AG20443 (cell line): ENCODE results near the gene OLA1.

Experiments used
- DNase-seq: peaks from one replicate; pipeline ENCODE4 v3.0.0; 2012; ENCODE audit warnings: low spot score, mixed read lengths

OLA1 gene

GRCh38 chr2:174180165-174180724 is 68.1 kb downstream of the OLA1 start:
- DNase-seq = no peak

- DNase-seq = no peak
Observed at GRCh38 chr2:174177316-174177890, 70.9 kb downstream of the OLA1 start.

- DNase-seq = no peak
Observed at GRCh38 chr2:174176898-174177297, 71.4 kb downstream of the OLA1 start.

- DNase-seq = no peak
Observed at GRCh38 chr2:174174741-174175140, 73.6 kb downstream of the OLA1 start.

GRCh38 chr2:174172802-174173355 is 75.5 kb downstream of the OLA1 start:
- no peak for DNase-seq

- DNase-seq = no peak
Observed at GRCh38 chr2:174171686-174172445, 76.5 kb downstream of the OLA1 start.

- no peak for DNase-seq
Observed at GRCh38 chr2:174169372-174169771, 79.0 kb downstream of the OLA1 start.

- DNase-seq = no peak
Observed at GRCh38 chr2:174166261-174166660, 82.1 kb downstream of the OLA1 start.

- DNase-seq = no peak
Observed at GRCh38 chr2:174161490-174161889, 86.8 kb downstream of the OLA1 start.

GRCh38 chr2:174158003-174158402 is 90.3 kb downstream of the OLA1 start:
- DNase-seq = peak; percentile 23

- no peak for DNase-seq
Observed at GRCh38 chr2:174157053-174157452, 91.3 kb downstream of the OLA1 start.

GRCh38 chr2:174153757-174154680 is 94.3 kb downstream of the OLA1 start:
- peak; percentile 55 for DNase-seq

- DNase-seq = no peak
Observed at GRCh38 chr2:174149530-174149929, 98.8 kb downstream of the OLA1 start.

GRCh38 chr2:174148833-174149232 is 99.5 kb downstream of the OLA1 start:
- no peak for DNase-seq

- DNase-seq = peak; percentile 11
Observed at GRCh38 chr2:174145827-174146226, 102.5 kb downstream of the OLA1 start.

- no peak for DNase-seq
Observed at GRCh38 chr2:174142290-174142689, 106.0 kb downstream of the OLA1 start.

GRCh38 chr2:174138161-174138560 is 110.2 kb downstream of the OLA1 start:
- no peak for DNase-seq

GRCh38 chr2:174135981-174136380 is 112.4 kb downstream of the OLA1 start:
- DNase-seq = no peak

GRCh38 chr2:174125090-174125489 is 123.2 kb downstream of the OLA1 start:
- no peak for DNase-seq

GRCh38 chr2:174124181-174124580 is 124.2 kb downstream of the OLA1 start:
- DNase-seq = no peak

GRCh38 chr2:174122185-174122584 is 126.1 kb downstream of the OLA1 start:
- DNase-seq = no peak

GRCh38 chr2:174121612-174122011 is 126.7 kb downstream of the OLA1 start:
- no peak for DNase-seq
